GM11168 (cell line): ENCODE data around the gene OCA2.
"Not testable (repeated sequence)": the region's sequence is repeated elsewhere in the genome, so short reads cannot be mapped to it uniquely, and the experiment has no call there.

Experiments used
- in situ Hi-C: fragments of 300-500 bp; cut with MboI; formaldehyde crosslinking; loops from one replicate; pipeline ENCODE4 v1.12.0; 2022; ENCODE audit warnings: low sequenced_read_pairs; ENCODE audit not compliant: unreplicated experiment

OCA2 gene

GRCh38 chr15:27864086-27864485, 235.0 kb downstream of the OCA2 start:
- in situ Hi-C loops, result no loop called here

GRCh38 chr15:27863000-27863399, 236.1 kb downstream of the OCA2 start:
- in situ Hi-C loops, result no loop called here

GRCh38 chr15:27861171-27861570, 237.9 kb downstream of the OCA2 start:
- in situ Hi-C loops, result no loop called here

- in situ Hi-C loops, result no loop called here
Observed at GRCh38 chr15:27855137-27855536, 244.0 kb downstream of the OCA2 start.

GRCh38 chr15:27854601-27855000, 244.5 kb downstream of the OCA2 start:
- in situ Hi-C loops, result no loop called here

- in situ Hi-C loops, result no loop called here
Observed at GRCh38 chr15:27853624-27854455, 245.3 kb downstream of the OCA2 start.

GRCh38 chr15:27851858-27852210, 247.3 kb downstream of the OCA2 start:
- in situ Hi-C loops, result no loop called here

- in situ Hi-C loops, result no loop called here
Observed at GRCh38 chr15:27850981-27851857, 247.9 kb downstream of the OCA2 start.

GRCh38 chr15:27850050-27850449, 249.1 kb downstream of the OCA2 start:
- in situ Hi-C loops, result no loop called here

GRCh38 chr15:27848936-27849335, 250.2 kb downstream of the OCA2 start:
- in situ Hi-C loops, result not testable (repeated sequence)

GRCh38 chr15:27847775-27848710, 251.1 kb downstream of the OCA2 start:
- in situ Hi-C loops, result no loop called here

GRCh38 chr15:27846722-27847395, 252.3 kb downstream of the OCA2 start:
- in situ Hi-C loops, result no loop called here

GRCh38 chr15:27845535-27846369, 253.4 kb downstream of the OCA2 start:
- in situ Hi-C loops, result no loop called here

GRCh38 chr15:27844018-27844666, 255.0 kb downstream of the OCA2 start:
- in situ Hi-C loops, result no loop called here

- in situ Hi-C loops, result no loop called here
Observed at GRCh38 chr15:27843146-27843545, 256.0 kb downstream of the OCA2 start.

GRCh38 chr15:27842526-27842925, 256.6 kb downstream of the OCA2 start:
- in situ Hi-C loops, result no loop called here

GRCh38 chr15:27835233-27835939, 263.7 kb downstream of the OCA2 start:
- in situ Hi-C loops, result no loop called here

GRCh38 chr15:27834684-27835083, 264.4 kb downstream of the OCA2 start:
- in situ Hi-C loops, result no loop called here
